T-helper 2 cell treated with Interferon-gamma antibody and Interleukin-4, amounts not matched to agents 5 μg/mL and 100 μg/mL, for 36 hours (primary cell): ENCODE measurements around the gene ZNF438.
"Not testable (repeated sequence)": the region's sequence is repeated elsewhere in the genome, so short reads cannot be mapped to it uniquely, and the experiment has no call there.

Source experiments
- DNase-seq: peaks from one replicate; pipeline ENCODE4 v3.0.0; 2021; ENCODE audit warnings: low spot score
- H3K27ac Mint-ChIP-seq: one replicate; pipeline ENCODE4 v1.8.0; 2021; ENCODE audit warnings: mild to moderate bottlenecking, mixed read lengths
- H3K27me3 Mint-ChIP-seq: one replicate; pipeline ENCODE4 v1.8.0; 2021; ENCODE audit warnings: low read depth, mixed read lengths
- H3K36me3 Mint-ChIP-seq: one replicate; pipeline ENCODE4 v1.8.0; 2021; ENCODE audit warnings: low read depth, mixed read lengths
- H3K4me1 Mint-ChIP-seq: one replicate; pipeline ENCODE4 v1.8.0; 2021; ENCODE audit warnings: low read depth, mixed read lengths
- H3K4me3 Mint-ChIP-seq: one replicate; pipeline ENCODE4 v1.8.0; 2022; ENCODE audit warnings: mild to moderate bottlenecking, moderate library complexity, mixed read lengths
- H3K9me3 Mint-ChIP-seq: one replicate; pipeline ENCODE4 v1.8.0; 2021; ENCODE audit warnings: mixed read lengths

Gene ZNF438

GRCh38 chr10:31033147-31033546 lies 1.5 kb upstream of the ZNF438 start:
- H3K27me3 Mint-ChIP-seq: no peaks in the 10 kb centered on the region
- peak overlapping the region; percentile 20 for H3K27ac Mint-ChIP-seq
- H3K4me1 Mint-ChIP-seq: peaks cover 22% of the 10 kb centered on the region
- H3K9me3 Mint-ChIP-seq: no peaks in the 10 kb centered on the region
- H3K4me3 Mint-ChIP-seq: peak overlapping the region; percentile 88
- peaks cover 2% of the 10 kb centered on the region for H3K36me3 Mint-ChIP-seq
- DNase-seq: no peak

- DNase-seq: peak; percentile 90
- Mint-ChIP-seq H3K27me3 (no peaks in the 10 kb centered on the region), H3K4me3 (peak overlapping the region; percentile 88), H3K4me1 (peaks cover 26% of the 10 kb centered on the region), H3K27ac (peak overlapping the region; percentile 98), H3K9me3 (no peaks in the 10 kb centered on the region), H3K36me3 (peaks cover 2% of the 10 kb centered on the region)
These were observed 830 bp upstream of the ZNF438 start for GRCh38 chr10:31032258-31033132.

- Mint-ChIP-seq H3K36me3 (peaks cover 4% of the 10 kb centered on the region), H3K4me1 (peaks cover 26% of the 10 kb centered on the region), H3K27me3 (no peaks in the 10 kb centered on the region), H3K27ac (peak overlapping the region; percentile 98), H3K4me3 (peak overlapping the region; percentile 88), H3K9me3 (no peaks in the 10 kb centered on the region)
- no peak for DNase-seq
These were observed 484 bp downstream of the ZNF438 start for GRCh38 chr10:31031205-31031557.

GRCh38 chr10:31030800-31031199 lies 865 bp downstream of the ZNF438 start:
- Mint-ChIP-seq H3K4me3 (peak overlapping the region; percentile 88), H3K4me1 (peaks cover 26% of the 10 kb centered on the region)

GRCh38 chr10:31030260-31030659 lies 1.4 kb downstream of the ZNF438 start:
- peak overlapping the region; percentile 4 for H3K4me3 Mint-ChIP-seq
- no peaks in the 10 kb centered on the region for H3K27me3 Mint-ChIP-seq
- no peaks in the 10 kb centered on the region for H3K9me3 Mint-ChIP-seq
- peaks cover 4% of the 10 kb centered on the region for H3K36me3 Mint-ChIP-seq
- DNase-seq: no peak
- peak overlapping the region; percentile 20 for H3K27ac Mint-ChIP-seq
- H3K4me1 Mint-ChIP-seq: peaks cover 26% of the 10 kb centered on the region

More at GRCh38 chr10:31030800-31031199, 865 bp downstream of the ZNF438 start:
- H3K36me3 Mint-ChIP-seq: peaks cover 4% of the 10 kb centered on the region
- no peaks in the 10 kb centered on the region for H3K27me3 Mint-ChIP-seq
- peak overlapping the region; percentile 15 for H3K27ac Mint-ChIP-seq
- H3K9me3 Mint-ChIP-seq: no peaks in the 10 kb centered on the region
- DNase-seq: no peak

GRCh38 chr10:31028081-31028480 lies 3.6 kb downstream of the ZNF438 start:
- Mint-ChIP-seq H3K36me3 (peaks cover 5% of the 10 kb centered on the region), H3K27me3 (no peaks in the 10 kb centered on the region), H3K4me3 (no peak overlapping the region), H3K27ac (no peak overlapping the region), H3K9me3 (no peaks in the 10 kb centered on the region), H3K4me1 (peaks cover 16% of the 10 kb centered on the region)
- no peak for DNase-seq

GRCh38 chr10:31026279-31026678 lies 5.4 kb downstream of the ZNF438 start:
- H3K4me1 Mint-ChIP-seq: peaks cover 14% of the 10 kb centered on the region
- H3K4me3 Mint-ChIP-seq, DNase-seq, H3K36me3 Mint-ChIP-seq, H3K27me3 Mint-ChIP-seq, H3K9me3 Mint-ChIP-seq, H3K27ac Mint-ChIP-seq: not testable (repeated sequence)

GRCh38 chr10:31025142-31025541 lies 6.5 kb downstream of the ZNF438 start:
- H3K27ac Mint-ChIP-seq: no peak overlapping the region
- H3K36me3 Mint-ChIP-seq: peaks cover 8% of the 10 kb centered on the region
- no peak overlapping the region for H3K4me3 Mint-ChIP-seq
- H3K9me3 Mint-ChIP-seq: no peaks in the 10 kb centered on the region
- no peaks in the 10 kb centered on the region for H3K27me3 Mint-ChIP-seq
- H3K4me1 Mint-ChIP-seq: peaks cover 11% of the 10 kb centered on the region
- no peak for DNase-seq

GRCh38 chr10:31023558-31023957 lies 8.1 kb downstream of the ZNF438 start:
- Mint-ChIP-seq H3K9me3 (no peaks in the 10 kb centered on the region), H3K27ac (no peak overlapping the region), H3K4me1 (peaks cover 9% of the 10 kb centered on the region), H3K27me3 (no peaks in the 10 kb centered on the region), H3K4me3 (no peak overlapping the region), H3K36me3 (peaks cover 6% of the 10 kb centered on the region)
- no peak for DNase-seq

GRCh38 chr10:31020209-31020608 lies 11.5 kb downstream of the ZNF438 start:
- no peak overlapping the region for H3K27ac Mint-ChIP-seq
- no peak for DNase-seq
- no peaks in the 10 kb centered on the region for H3K9me3 Mint-ChIP-seq
- H3K4me3 Mint-ChIP-seq: no peak overlapping the region
- H3K36me3 Mint-ChIP-seq: peaks cover 4% of the 10 kb centered on the region
- H3K27me3 Mint-ChIP-seq: no peaks in the 10 kb centered on the region
- H3K4me1 Mint-ChIP-seq: peaks cover 6% of the 10 kb centered on the region

- DNase-seq: no peak
- H3K4me1 Mint-ChIP-seq: peaks cover 6% of the 10 kb centered on the region
These were observed 12.7 kb downstream of the ZNF438 start for GRCh38 chr10:31018962-31019361.

GRCh38 chr10:31018356-31018750 lies 13.3 kb downstream of the ZNF438 start:
- no peaks in the 10 kb centered on the region for H3K9me3 Mint-ChIP-seq
- no peak for DNase-seq
- no peaks in the 10 kb centered on the region for H3K27me3 Mint-ChIP-seq
- no peak overlapping the region for H3K4me3 Mint-ChIP-seq
- peaks cover 9% of the 10 kb centered on the region for H3K36me3 Mint-ChIP-seq
- H3K4me1 Mint-ChIP-seq: peaks cover 6% of the 10 kb centered on the region
- H3K27ac Mint-ChIP-seq: no peak overlapping the region

More at GRCh38 chr10:31018962-31019361, 12.7 kb downstream of the ZNF438 start:
- H3K36me3 Mint-ChIP-seq: peaks cover 4% of the 10 kb centered on the region
- H3K9me3 Mint-ChIP-seq: no peaks in the 10 kb centered on the region
- H3K4me3 Mint-ChIP-seq: no peak overlapping the region
- no peaks in the 10 kb centered on the region for H3K27me3 Mint-ChIP-seq
- H3K27ac Mint-ChIP-seq: no peak overlapping the region

- H3K4me1 Mint-ChIP-seq: peaks cover 6% of the 10 kb centered on the region
- H3K27me3 Mint-ChIP-seq: no peaks in the 10 kb centered on the region
- peaks cover 9% of the 10 kb centered on the region for H3K36me3 Mint-ChIP-seq
- no peak overlapping the region for H3K27ac Mint-ChIP-seq
- DNase-seq: no peak
- no peaks in the 10 kb centered on the region for H3K9me3 Mint-ChIP-seq
- no peak overlapping the region for H3K4me3 Mint-ChIP-seq
These were observed 13.9 kb downstream of the ZNF438 start for GRCh38 chr10:31017534-31018355.
